RPMI7951 (cell line): Measurements from ENCODE around the gene LRRC55. TPM values are rescaled to one million over a fixed set of nuclear protein-coding genes. Genes with fewer than 3 reads are reported as not detected.
"Not testable (repeated sequence)": the region's sequence is repeated elsewhere in the genome, so short reads cannot be mapped to it uniquely, and the experiment has no call there.

Experiments
- DNase-seq: peaks from one replicate; pipeline ENCODE4 v3.0.0-alpha.2; 2012; ENCODE audit warnings: low read depth
- total RNA-seq: library from RNA; depleted of rRNA; stranded (reverse); fragments of >200 nt; shearing (Covaris generic); gene quantifications from 2 replicates; pipeline ENCODE4 v1.2.3, GENCODE V29; 2014

LRRC55 gene
- total RNA-seq, 1 experiment from 2014 or later: not detected

DNA sequence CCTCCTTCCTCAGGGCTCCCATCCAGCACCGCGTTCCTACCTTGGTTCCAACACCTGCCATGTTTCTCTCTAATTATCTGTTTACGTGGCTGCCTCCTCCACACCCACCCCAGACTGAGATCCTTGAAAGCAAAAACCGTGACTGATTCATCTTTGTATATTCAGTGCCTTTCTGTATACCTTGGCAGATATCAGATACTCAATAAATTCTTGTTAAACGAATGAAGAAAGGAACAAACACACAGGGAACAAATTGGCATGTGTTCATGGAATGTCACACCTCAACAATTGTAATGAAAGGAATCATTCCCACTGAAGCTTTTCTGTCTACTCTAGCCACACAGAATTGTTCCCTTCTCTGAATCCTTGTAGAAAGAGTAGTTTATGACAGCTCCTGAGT is 20.4 kb upstream of the LRRC55 start:
- no peak for DNase-seq

DNA sequence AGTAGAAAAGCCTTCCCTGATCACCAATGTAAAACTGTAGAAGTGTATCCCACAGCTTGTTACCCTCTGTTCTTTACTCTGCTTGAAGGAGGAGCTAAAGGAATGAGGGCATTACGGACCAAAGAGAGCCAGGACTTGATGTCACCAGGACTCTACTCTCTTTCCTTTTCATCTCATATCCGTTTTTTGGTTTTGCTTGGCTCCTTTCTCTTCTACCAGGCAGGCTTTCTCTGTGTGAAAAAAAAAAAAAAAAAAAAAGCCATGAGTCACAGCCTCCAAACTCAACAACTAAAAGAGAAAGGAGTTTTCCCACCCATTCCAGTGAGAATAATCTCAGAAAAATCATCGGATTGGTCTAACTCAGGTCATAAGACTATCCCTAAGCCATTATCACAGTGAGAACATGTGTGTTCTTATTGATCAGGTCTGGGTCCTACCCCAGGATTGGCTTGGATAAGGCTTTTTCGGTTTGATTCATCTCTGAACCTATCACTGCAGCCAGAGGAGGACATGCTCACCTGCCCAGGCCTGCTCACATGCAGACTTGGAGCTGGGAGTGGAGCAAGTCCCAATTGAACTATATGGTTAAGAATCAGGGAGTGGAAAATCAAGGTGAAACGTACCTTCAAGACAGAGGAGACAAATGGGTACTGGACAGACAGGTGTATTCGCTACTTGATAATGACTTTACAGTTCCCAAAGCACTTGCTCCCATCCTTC is 19.4 kb upstream of the LRRC55 start:
- no peak for DNase-seq

DNA sequence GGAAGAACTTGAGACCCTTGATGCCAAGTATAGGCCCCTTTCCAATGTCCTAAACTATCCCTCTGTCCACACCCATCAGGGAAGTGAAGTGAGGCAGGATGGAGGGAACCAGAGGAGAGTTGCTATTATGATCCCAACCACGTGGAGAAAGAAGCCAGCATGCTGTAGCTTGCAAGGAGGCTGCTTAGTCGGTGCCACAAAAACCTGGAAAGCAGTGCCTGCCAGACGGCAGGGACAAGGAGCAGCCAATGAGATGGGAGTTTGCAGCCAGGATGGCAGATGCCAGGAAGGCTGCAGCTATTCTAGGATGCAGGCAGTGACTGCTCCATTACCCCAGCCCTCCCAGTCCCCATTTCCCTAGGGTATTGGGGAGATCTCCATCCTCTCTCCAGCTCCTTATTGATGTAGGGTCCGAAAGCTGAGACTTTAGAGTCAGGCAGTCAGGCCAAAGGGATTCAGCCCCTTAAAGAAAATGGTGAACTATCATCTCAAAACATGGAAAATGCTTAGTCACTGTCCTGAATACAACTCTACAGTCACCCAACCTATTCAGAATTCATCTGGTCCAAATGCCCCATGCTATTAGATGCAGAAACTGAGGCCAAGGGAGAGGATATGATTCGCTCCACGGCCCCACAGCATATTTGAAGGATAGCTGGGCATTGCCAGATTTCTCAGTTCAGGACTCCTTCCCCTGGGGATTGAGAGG is 18.4 kb upstream of the LRRC55 start:
- no peak for DNase-seq

GRCh38 chr11:57164317-57164716 is 17.4 kb upstream of the LRRC55 start:
- DNase-seq: no peak

- no peak for DNase-seq
Observed at GRCh38 chr11:57167125-57167846, 14.5 kb upstream of the LRRC55 start.

GRCh38 chr11:57169732-57170313 is 11.9 kb upstream of the LRRC55 start:
- not testable (repeated sequence) for DNase-seq

GRCh38 chr11:57172031-57172430 is 9.7 kb upstream of the LRRC55 start:
- DNase-seq: no peak

- no peak for DNase-seq
Observed at GRCh38 chr11:57174656-57175055, 7.1 kb upstream of the LRRC55 start.

DNA sequence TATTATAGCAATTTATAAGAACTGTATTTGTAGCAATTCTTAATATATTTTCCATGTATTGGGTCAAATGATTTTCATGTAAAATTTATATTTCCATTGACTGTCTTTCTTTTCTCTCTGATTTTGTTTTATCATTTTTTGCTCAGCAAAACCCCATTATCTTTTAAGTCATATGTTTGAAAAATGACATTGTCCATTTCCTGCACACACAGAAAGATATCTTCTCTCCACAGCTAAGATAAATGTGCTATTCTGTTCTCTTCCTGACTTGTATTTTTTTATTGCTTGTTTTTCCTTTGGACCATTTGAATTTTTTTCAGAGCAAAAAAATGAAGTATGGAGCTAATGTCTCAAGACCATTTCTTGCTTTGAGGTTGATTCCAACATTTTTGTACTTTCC is 6.3 kb upstream of the LRRC55 start:
- no peak for DNase-seq

DNA sequence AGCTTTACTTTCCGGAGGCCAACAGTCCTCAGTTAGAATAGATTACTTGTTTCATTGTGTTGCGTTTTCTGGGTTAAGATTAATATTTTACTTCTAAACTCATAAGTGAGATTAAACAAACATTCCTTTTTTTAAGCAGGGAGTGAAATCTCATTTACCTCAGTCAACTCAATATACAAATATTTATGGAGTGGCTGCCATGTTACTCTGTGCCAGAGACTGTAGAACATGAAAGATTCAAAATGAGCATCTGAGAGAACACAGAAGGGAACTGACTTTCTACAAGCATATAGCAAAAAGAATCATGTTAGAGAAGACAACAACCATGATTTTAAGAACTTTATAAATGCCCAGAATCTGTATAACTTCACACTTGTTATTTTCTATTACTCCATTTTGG is 3.4 kb upstream of the LRRC55 start:
- no peak for DNase-seq

- no peak for DNase-seq
Observed at GRCh38 chr11:57179681-57180080, 2.1 kb upstream of the LRRC55 start.

DNA sequence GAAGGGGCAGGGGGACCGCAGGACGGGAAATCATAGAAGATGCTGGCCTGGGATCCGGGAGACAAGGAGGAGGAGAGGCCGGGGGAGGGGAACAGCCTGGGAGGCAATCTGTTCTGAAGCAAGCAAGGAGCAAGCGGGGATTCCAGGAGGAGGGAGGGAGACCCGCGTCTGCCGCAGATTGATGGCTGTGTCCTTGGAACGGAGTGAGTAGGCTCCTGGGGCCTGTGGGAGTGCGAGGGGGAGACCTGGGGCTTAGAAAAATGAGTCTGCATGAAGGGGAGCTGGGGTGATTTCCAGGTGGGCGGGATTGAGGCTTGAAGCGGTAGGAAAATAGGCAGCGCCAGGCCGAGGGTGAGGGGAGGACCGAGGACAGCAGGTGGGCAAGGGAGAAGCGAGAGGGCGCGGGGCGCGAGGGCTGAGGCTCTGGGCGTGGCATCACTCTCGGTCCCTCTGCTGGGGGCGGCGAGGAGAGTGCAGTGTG is 1.6 kb upstream of the LRRC55 start:
- no peak for DNase-seq

DNA sequence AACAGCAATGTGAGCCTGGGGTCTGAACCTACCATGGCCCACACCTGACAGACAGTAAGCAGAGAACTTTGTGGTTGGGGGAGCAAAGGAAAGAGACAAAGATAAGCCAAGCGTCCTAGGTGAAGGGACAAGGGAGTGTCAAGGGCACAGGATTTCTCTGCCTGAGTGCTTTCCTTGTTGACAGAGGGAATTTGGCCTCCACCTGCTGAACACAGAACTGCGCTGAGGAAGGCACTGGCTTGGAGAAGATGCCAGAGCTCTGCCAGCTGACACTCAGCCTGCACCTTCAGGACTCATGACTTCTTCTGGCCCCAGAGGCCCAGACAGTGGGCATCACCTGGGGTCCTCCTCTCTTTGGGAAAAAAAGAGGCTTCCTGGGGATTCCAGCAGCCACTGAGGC is 789 bp upstream of the LRRC55 start:
- DNase-seq: no peak

DNA sequence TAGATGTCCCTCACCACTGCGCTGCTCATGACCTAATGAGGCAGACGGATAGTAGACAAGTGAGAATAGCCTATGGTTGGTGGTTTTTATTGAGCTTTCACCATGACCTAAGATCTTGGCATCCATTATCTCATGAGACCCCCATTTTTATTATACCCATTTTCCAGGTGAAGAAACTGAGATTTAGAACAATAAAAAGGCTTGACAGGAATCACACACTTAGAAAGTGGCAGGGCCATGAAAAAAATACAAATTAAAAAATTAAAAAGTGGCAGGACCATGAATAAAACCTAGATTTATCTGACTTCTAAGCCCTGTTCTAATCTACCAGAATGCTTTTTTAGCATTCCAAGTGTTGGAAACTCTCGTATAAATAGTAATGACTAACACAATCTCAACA is 1.1 kb downstream of the LRRC55 start:
- DNase-seq: no peak

- DNase-seq: no peak
Observed at GRCh38 chr11:57190548-57190947, 8.8 kb downstream of the LRRC55 start.

DNA sequence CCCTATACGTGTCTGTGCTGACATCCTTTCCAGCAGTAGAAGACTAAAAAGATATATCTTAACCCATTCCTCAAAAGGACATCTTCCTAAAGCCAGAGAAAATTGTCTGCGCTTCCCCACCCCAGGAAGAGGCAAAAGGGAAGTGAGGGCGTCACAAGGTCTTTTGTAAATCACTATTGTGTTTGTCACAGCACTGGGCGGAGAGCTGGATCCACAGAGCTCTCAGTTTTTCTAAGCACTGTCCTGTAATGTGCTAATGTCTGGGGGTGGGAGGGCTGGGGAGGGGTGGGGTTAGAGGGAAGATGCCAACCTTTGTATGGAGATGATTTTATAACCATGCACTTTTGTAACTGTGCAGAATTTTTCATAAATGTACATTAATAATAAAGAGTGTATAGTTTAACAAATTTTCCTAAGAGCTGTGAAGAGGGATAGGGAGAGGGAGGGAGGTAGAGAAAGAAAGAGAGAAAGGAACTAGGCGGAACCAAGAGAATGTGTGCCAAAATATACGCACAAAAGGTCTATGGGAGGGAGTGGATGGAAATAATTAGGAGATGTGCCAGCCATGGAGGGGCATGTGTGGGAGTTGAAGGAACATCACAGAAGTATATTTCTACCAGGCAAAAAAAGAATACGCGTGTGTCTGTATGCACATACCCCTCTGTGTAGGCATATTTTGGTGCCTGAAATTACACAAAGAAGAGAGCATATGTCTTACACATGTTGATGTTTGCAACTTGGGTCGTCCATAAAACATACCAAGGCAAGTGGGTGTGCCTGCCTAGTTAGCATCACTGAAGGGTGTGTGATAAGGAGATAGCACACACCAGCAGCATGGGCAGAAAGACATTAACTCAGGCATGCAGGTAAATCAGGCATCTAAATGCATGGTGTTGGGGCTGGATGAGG is 9.8 kb downstream of the LRRC55 start:
- no peak for DNase-seq

DNA sequence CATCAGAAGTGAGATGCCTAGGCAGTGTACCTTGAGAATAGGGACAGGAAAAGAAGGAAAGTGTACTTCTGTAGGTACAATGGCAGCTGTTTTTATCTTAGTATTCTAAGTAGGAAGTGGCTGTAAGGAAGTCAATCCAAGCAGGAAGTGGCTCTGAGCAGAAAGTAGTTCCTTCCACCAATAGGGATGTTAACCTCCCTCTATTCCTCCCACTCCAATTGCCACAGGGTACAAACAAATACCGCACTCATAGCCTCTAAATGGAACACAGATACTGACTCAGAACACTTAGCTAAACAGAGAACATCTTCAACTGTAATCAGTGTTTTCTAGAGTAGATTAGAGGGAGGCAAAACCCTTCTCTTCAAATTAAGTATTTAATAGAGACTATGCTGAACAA is 10.6 kb downstream of the LRRC55 start:
- DNase-seq: no peak

DNA sequence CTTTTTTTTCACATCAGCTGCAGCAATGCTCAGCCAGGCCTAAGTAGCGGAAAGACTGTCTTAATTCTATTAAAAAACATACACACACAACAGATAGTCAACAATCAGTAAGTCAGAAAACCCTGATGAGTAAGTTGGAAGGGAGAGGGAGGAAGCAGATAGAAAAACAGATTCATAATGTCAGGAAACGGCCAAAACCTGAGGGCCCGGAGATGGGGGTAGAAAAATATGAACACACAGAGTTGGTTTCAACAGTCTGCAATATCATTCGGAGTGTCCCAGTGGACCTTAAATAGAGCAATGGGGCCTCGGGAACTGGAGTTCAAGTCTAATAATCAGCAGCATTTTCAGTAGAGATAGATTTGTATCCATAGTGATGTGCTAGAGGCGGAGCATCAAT is 14.8 kb downstream of the LRRC55 start:
- no peak for DNase-seq

GRCh38 chr11:57197762-57198161 is 16.0 kb downstream of the LRRC55 start:
- no peak for DNase-seq

DNA sequence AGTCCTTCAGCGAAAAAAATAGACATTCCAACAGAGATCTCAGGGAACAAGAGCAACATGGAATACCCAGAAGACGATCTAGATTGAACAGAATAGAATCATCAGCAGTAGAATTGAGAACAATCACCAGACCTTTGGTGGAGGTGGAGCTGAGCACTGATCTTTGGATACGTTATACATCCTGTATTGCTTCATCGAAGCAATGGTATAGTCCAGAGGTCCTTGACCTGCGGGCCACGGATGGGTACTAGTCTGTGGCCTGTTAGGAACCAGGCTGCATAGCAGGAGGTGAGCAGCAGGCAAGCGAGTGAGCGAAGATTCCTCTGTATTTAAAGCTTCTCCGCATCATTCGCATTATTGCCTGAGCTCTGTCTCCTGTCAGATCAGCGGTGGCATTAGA is 17.6 kb downstream of the LRRC55 start:
- DNase-seq: no peak

DNA sequence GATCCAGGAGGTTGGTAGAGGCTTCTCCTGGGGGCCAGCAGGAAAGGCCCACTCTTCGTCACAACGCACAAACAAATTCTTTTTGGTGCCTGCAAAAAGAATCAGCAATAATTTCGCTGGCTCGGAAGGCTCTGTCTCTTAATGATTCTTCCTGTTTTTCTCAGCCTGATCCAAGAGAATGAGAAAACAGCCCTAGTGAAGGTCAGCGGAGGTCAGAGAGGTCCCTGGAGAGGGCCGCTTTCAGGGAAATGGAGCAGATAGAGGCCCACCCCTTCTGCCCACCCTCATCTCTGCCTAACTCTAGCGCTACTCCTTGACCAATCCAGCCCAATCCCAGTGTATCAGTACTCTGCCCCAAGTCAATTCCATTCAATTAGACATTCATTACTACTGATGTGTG is 19.2 kb downstream of the LRRC55 start:
- no peak for DNase-seq
